HCT116 (cell line): ENCODE results near the gene SEMA7A. TPM values are rescaled to one million over a fixed set of nuclear protein-coding genes. Genes with fewer than 3 reads are reported as not detected.

ENCODE experiments used
- ATAC-seq: fragments of 200-7000 bp; cut with Tn5 transposase; 2 replicates; pipeline ENCODE4 v1.9.1; 2020; ENCODE audit warnings: mild to moderate bottlenecking, moderate library complexity
- BruUV-seq: library from RNA; stranded (reverse); fragments of 400-500 nt; replicated peaks from 2 replicates; lab custom pipeline; 2021; lab: Mats Ljungman, UMichigan
- CTCF ChIA-PET: fragments of 300-600 bp; sonication (Branson Sonifier 250); formaldehyde crosslinking; loops from one replicate; lab custom pipeline; 2021; ENCODE audit warnings: antibody characterized with exemption; lab: Charles Lee
- POLR2A ChIA-PET: fragments of 300-600, 350-600 bp; sonication (Branson Sonifier 250); formaldehyde crosslinking; loops from one replicate; lab custom pipeline; 2021; ENCODE audit warnings: antibody characterized with exemption; lab: Charles Lee
- RAD21 ChIA-PET, 2 experiments: fragments of 300-600 bp; sonication (Branson Sonifier 250); formaldehyde crosslinking; loops; one replicate each; lab custom pipeline; 2023; ENCODE audit warnings: low total read pairs in 2 of 2; ENCODE audit not compliant: uncharacterized antibody in 2 of 2, unreplicated experiment in 2 of 2, low non-redundant PET in 1 of 2; lab: Charles Lee
- DNase-seq: peaks from one replicate; pipeline ENCODE4 v3.0.0-alpha.2; 2010; ENCODE audit warnings: low read depth, low spot score
- H2AFZ ChIP-seq: fragments of 200-600 bp; shearing (Covaris generic), sonication (generic); 2 replicates; pipeline ENCODE4 v1.6.1; 2017; ENCODE audit warnings: low read depth, mixed run types, mixed read lengths, antibody characterized with exemption, low read length; ENCODE audit not compliant: poor library complexity, severe bottlenecking
- H3K27ac ChIP-seq: 2 replicates; pipeline ENCODE4 v1.5.1; 2012; ENCODE audit warnings: low read depth, low read length
- H3K27me3 ChIP-seq: fragments of 200-600 bp; sonication (generic); 2 replicates; pipeline ENCODE4 v1.6.1; 2016; ENCODE audit warnings: mixed run types, low read length, mixed read lengths; ENCODE audit not compliant: insufficient read depth
- H3K36me3 ChIP-seq, 2 experiments: fragments of 200-500 bp in 1 of 2; fragments of 200-600 bp in 1 of 2; sonication (Bioruptor generic) in 1 of 2; sonication (generic) in 1 of 2; 2 replicates each; pipeline versions ENCODE4 v1.5.1 to v1.6.1; 2014 to 2016; ENCODE audit warnings: low read length in 2 of 2, inconsistent platforms in 1 of 2, mixed read lengths in 1 of 2, mixed run types in 1 of 2; ENCODE audit not compliant: insufficient read depth in 2 of 2, control insufficient read depth in 1 of 2
- H3K4me1 ChIP-seq, 2 experiments: fragments of 200-600 bp in 1 of 2; sonication (generic) in 1 of 2; 2 replicates each; pipeline versions ENCODE4 v1.5.1 to v1.6.1; 2012 to 2017; ENCODE audit warnings: low read length in 2 of 2, inconsistent platforms in 1 of 2, mild to moderate bottlenecking in 1 of 2, mixed read lengths in 1 of 2, mixed run types in 1 of 2, moderate library complexity in 1 of 2; ENCODE audit not compliant: insufficient read depth in 2 of 2, control insufficient read depth in 1 of 2
- H3K4me2 ChIP-seq: fragments of 200-600 bp; sonication (generic); 2 replicates; pipeline ENCODE4 v1.6.1; 2017; ENCODE audit warnings: mixed run types, low read length, mixed read lengths
- H3K4me3 ChIP-seq, 2 experiments: fragments of 200-600 bp in 1 of 2; sonication (generic) in 1 of 2; replicated peaks in 1 of 2; 2 replicates each; pipeline ENCODE4 v1.5.1; 2011 to 2016; ENCODE audit warnings: low read length in 2 of 2, control low read depth in 1 of 2, low read depth in 1 of 2, mild to moderate bottlenecking in 1 of 2, mixed read lengths in 1 of 2, mixed run types in 1 of 2
- H3K79me2 ChIP-seq: fragments of 200-600 bp; sonication (generic); 2 replicates; pipeline ENCODE4 v1.6.1; 2017; ENCODE audit warnings: mild to moderate bottlenecking, mixed run types, low read length, moderate library complexity, mixed read lengths; ENCODE audit not compliant: insufficient read depth
- H3K9ac ChIP-seq: fragments of 200-600 bp; sonication (generic); 2 replicates; pipeline ENCODE4 v1.6.1; 2016; ENCODE audit warnings: low read length, mixed read lengths
- H3K9me2 ChIP-seq: fragments of 200-600 bp; sonication (generic), shearing (Covaris generic); 2 replicates; pipeline ENCODE4 v1.6.1; 2017; ENCODE audit warnings: mixed run types, mild to moderate bottlenecking, moderate library complexity; ENCODE audit not compliant: insufficient read depth
- H3K9me3 ChIP-seq, 2 experiments: fragments of 200-500 bp in 1 of 2; fragments of 200-600 bp in 1 of 2; sonication (Bioruptor generic) in 1 of 2; sonication (generic) in 1 of 2; 2 replicates each; pipeline ENCODE4 v1.6.1; 2014 to 2017; ENCODE audit warnings: low read length in 2 of 2, mixed read lengths in 2 of 2, inconsistent platforms in 1 of 2, low read depth in 1 of 2, mild to moderate bottlenecking in 1 of 2, mixed run types in 1 of 2, moderate library complexity in 1 of 2; ENCODE audit not compliant: control insufficient read depth in 1 of 2, insufficient read depth in 1 of 2
- H4K20me1 ChIP-seq: fragments of 200-600 bp; sonication (generic), shearing (Covaris generic); 2 replicates; pipeline ENCODE4 v1.6.1; 2017; ENCODE audit warnings: mixed run types, mild to moderate bottlenecking, moderate library complexity; ENCODE audit not compliant: insufficient read depth
- CBX3 ChIP-seq: IDR thresholded peaks from 2 replicates; pipeline ENCODE4 v1.6.1; 2012; ENCODE audit warnings: low read depth
- CEBPB ChIP-seq: IDR thresholded peaks from 2 replicates; pipeline ENCODE4 v1.6.1; 2012; ENCODE audit warnings: low read depth
- CTCF ChIP-seq, 3 experiments: fragments of 200-600 bp in 1 of 3; sonication (generic) in 1 of 3; IDR thresholded peaks in 2 of 3; conservative IDR thresholded peaks in 1 of 3; 2 replicates each; pipeline ENCODE4 v1.5.1; 2012 to 2017; ENCODE audit warnings: low read depth in 2 of 3, low read length in 2 of 3, antibody characterized with exemption in 1 of 3, borderline replicate concordance in 1 of 3, control low read depth in 1 of 3, mild to moderate bottlenecking in 1 of 3, mixed read lengths in 1 of 3, mixed run types in 1 of 3, moderate library complexity in 1 of 3; ENCODE audit not compliant: insufficient read depth in 1 of 3
- ELF1 ChIP-seq: IDR thresholded peaks from 2 replicates; pipeline ENCODE4 v1.6.1; 2012; ENCODE audit warnings: low read depth, borderline replicate concordance
- EZH2 ChIP-seq: fragments of 200-600 bp; sonication (generic); IDR thresholded peaks from 2 replicates; pipeline ENCODE4 v1.6.1; 2017; ENCODE audit warnings: antibody characterized with exemption, mixed run types
- EZH2phosphoT487 ChIP-seq: fragments of 200-600 bp; IDR thresholded peaks from 2 replicates; pipeline ENCODE4 v1.6.1; 2018; ENCODE audit warnings: antibody characterized with exemption, borderline replicate concordance
- FOSL1 ChIP-seq: IDR thresholded peaks from 2 replicates; pipeline ENCODE4 v1.6.1; 2012; ENCODE audit warnings: low read depth
- POLR2A ChIP-seq: IDR thresholded peaks from 2 replicates; pipeline ENCODE4 v1.7.0; 2011; ENCODE audit warnings: borderline replicate concordance; ENCODE audit not compliant: insufficient read depth, insufficient read length; ENCODE audit errors: extremely low read depth
- REST ChIP-seq: IDR thresholded peaks from 2 replicates; pipeline ENCODE4 v1.6.1; 2012; ENCODE audit warnings: low read depth
- SIN3A ChIP-seq: IDR thresholded peaks from 2 replicates; pipeline ENCODE4 v1.6.1; 2012; ENCODE audit warnings: low read depth
- SP1 ChIP-seq: IDR thresholded peaks from 2 replicates; pipeline ENCODE4 v1.6.1; 2012; ENCODE audit warnings: low read depth
- TCF7L2 ChIP-seq: IDR thresholded peaks from 2 replicates; pipeline ENCODE4 v1.7.0; 2011; ENCODE audit warnings: borderline replicate concordance, inconsistent platforms; ENCODE audit not compliant: insufficient read depth, insufficient read length; ENCODE audit errors: extremely low read depth
- ZBTB33 ChIP-seq: IDR thresholded peaks from 2 replicates; pipeline ENCODE4 v1.6.1; 2011; ENCODE audit warnings: mild to moderate bottlenecking, low read length, moderate library complexity; ENCODE audit not compliant: insufficient replicate concordance; ENCODE audit errors: extremely low read depth
- ZFX ChIP-seq: fragments of 450-650 bp; IDR thresholded peaks from 2 replicates; pipeline ENCODE4 v1.6.1; 2017
- ZNF274 ChIP-seq: fragments of 200-500 bp; sonication (Bioruptor generic); IDR thresholded peaks from 2 replicates; pipeline ENCODE4 v1.6.1; 2014; ENCODE audit warnings: mild to moderate bottlenecking, low read depth, low read length, inconsistent platforms
- intact Hi-C: fragments of 100-400 bp; cut with micrococcal nuclease; formaldehyde crosslinking; loops from 2 replicates; pipeline ENCODE4 v1.10.0; 2022
- total RNA-seq: library from RNA; stranded (reverse); gene quantifications from one replicate; pipeline ENCODE4 v1.2.1, GENCODE V29; 2021; ENCODE audit not compliant: unreplicated experiment

Gene SEMA7A
- total RNA-seq, 1 experiment from 2014 or later = 13.8 TPM

GRCh38 chr15:74376226-74376625 is 57.5 kb downstream of the SEMA7A start:
- RAD21 ChIA-PET = no interaction called here
- Histone ChIP-seq H3K9me3 (no peaks in the 10 kb centered on the region), H3K36me3 (no peaks in the 10 kb centered on the region), H3K4me2 (no peak overlapping the region), H2AFZ (no peak overlapping the region), H3K9ac (no peak overlapping the region), H3K27ac (no peak overlapping the region), H3K27me3 (peaks cover 5% of the 10 kb centered on the region), H3K9me2 (no peaks in the 10 kb centered on the region), H3K4me3 (no peak overlapping the region), H3K4me1 (peaks cover 10 to 35% of the 10 kb centered on the region in 2 experiments; a peak in 3 of 4 replicates), H4K20me1 (no peaks in the 10 kb centered on the region), H3K79me2 (no peaks in the 10 kb centered on the region)
- intact Hi-C loops = loop anchor here (10.0 kb wide), 1 partner anchor 609 kb away; no protein-coding TSS in a partner anchor
- ATAC-seq (no peak), DNase-seq (no peak)
- BruUV-seq = no TSS peak
- TF ChIP-seq ELF1 = no peak
- no peak for TF ChIP-seq ZFX
- no peak for TF ChIP-seq SIN3A
- no peak for TF ChIP-seq CTCF (IDR thresholded peaks at IDR 0.05 in 2 of 3, conservative IDR thresholded peaks at IDR 0.05 in 1 of 3; ENCODE audit: borderline replicate concordance in 1 of 3, insufficient read depth in 1 of 3, low read depth in 2 of 3, low read length in 2 of 3)
- TF ChIP-seq SP1 = no peak
- TF ChIP-seq ZBTB33 = no peak
- TF ChIP-seq FOSL1 = no peak
- no peak for TF ChIP-seq CBX3
- TF ChIP-seq CEBPB = no peak
- no peak for TF ChIP-seq POLR2A
- no peak for TF ChIP-seq EZH2
- no peak for TF ChIP-seq REST
- TF ChIP-seq EZH2phosphoT487 = no peak
- TF ChIP-seq ZNF274 = no peak
- TF ChIP-seq TCF7L2 = no peak
- CTCF ChIA-PET = interaction anchor here (1.1 to 3.7 kb wide), 8 partner anchors 9 to 393 kb away, joined by 3 to 26 read pairs (median 4); no protein-coding TSS in a partner anchor
- POLR2A ChIA-PET = interaction anchor here (0.8 kb wide), 1 partner anchor 84 kb away, joined by 5 read pairs; the partner anchor contains the start of gene UBL7
